ENCODE measurements around the gene AUTS2.

Gene AUTS2

GRCh38 chr7:70051726-70052125 lies 453.5 kb downstream of the AUTS2 start:
- H3K4me3 ChIP-seq (ENCODE audit: low read depth, low read length), result no peak overlapping the region
- TF ChIP-seq CTCF (IDR thresholded peaks at IDR 0.05; ENCODE audit: low read depth, low read length, missing control alignments), result no peak
- no peak for DNase-seq (ENCODE audit: low read depth)

DNA sequence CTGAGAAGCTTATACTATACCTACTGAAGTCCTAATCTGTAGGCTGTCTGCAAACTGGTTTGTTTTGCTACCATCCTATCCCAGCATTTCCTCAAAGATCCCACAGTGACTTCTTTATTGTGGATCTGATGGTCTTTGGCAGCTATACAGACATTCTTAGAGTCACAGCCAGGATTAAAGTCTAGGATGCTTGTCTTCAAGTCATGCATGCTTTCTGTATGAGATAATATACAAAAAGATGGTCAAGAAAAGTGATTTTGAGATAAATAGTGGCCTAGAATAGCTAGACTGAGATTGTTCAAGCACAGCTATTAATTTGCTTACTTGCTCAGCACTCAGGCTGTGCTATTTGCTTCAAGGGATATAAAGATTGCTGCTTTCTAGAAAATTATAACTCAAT lies 454.4 kb downstream of the AUTS2 start:
- TF ChIP-seq CTCF (IDR thresholded peaks at IDR 0.05; ENCODE audit: low read depth, low read length, missing control alignments), result no peak
- no peak for DNase-seq (ENCODE audit: low read depth)
- no peak overlapping the region for H3K4me3 ChIP-seq (ENCODE audit: low read depth, low read length)

DNA sequence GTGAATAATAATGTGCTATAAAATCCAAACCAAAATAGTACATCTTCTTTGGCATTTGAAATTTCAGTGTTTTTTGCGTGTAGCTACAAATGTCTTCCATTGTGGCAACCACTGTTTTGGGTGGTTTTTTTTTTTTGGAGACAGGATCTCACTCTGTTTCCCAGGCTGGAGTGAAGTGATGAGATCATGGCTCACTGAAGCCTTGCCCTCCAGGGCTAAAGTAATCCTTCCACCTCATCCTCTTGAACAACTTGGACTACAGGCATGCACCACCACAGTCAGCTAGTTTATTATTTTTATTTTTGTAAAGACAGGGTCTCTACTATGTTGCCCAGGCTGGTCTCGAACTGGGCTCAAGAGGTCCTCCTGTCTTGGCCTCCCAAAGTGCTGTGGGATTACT lies 455.1 kb downstream of the AUTS2 start:
- TF ChIP-seq CTCF (IDR thresholded peaks at IDR 0.05; ENCODE audit: low read depth, low read length, missing control alignments), result no peak
- no peak for DNase-seq (ENCODE audit: low read depth)
- H3K4me3 ChIP-seq (ENCODE audit: low read depth, low read length), result no peak overlapping the region

DNA sequence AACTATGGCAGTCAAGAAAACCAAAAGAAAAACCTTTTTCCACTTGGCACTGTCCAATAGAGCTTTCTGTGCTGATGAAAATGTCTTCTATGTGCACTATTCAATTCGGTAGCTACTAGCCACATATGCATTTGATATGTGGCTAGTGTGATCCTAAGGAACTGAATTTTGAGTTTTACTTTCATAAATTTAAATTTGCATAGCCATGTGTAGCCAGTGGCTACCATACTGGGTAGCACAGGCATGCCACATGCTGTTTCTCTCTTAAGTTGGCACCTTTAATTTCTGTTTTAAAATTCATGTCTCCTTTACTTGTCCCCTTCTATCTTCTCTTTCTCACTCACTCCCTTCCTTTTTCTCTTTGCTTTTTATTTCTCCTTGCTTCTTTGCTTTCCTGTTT lies 455.7 kb downstream of the AUTS2 start:
- H3K4me3 ChIP-seq (ENCODE audit: low read depth, low read length), result no peak overlapping the region
- TF ChIP-seq CTCF (IDR thresholded peaks at IDR 0.05; ENCODE audit: low read depth, low read length, missing control alignments), result no peak
- no peak for DNase-seq (ENCODE audit: low read depth)

DNA sequence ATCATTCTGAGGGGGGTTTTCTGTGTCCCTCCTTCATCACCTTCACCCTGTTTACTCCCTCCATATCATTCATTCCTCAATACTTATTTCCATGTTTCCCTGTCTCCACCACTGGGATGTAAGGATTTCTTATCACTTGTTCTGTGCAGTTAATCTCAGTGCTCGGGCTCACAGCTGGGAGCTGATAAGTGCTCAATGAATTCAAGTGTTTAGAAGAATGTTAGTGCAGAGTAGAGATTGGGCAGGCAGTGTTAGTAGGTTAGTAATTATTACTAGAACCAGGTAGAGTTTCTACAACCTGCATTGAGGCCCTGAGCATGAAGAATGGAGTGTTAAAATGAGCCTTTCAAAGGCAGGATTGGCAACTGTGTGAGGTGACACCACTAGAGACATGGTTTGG lies 458.1 kb downstream of the AUTS2 start:
- DNase-seq (ENCODE audit: low read depth), result no peak
- TF ChIP-seq CTCF (IDR thresholded peaks at IDR 0.05; ENCODE audit: low read depth, low read length, missing control alignments), result no peak
- H3K4me3 ChIP-seq (ENCODE audit: low read depth, low read length), result no peak overlapping the region

- no peak for TF ChIP-seq CTCF (IDR thresholded peaks at IDR 0.05; ENCODE audit: low read depth, low read length, missing control alignments)
- no peak for DNase-seq (ENCODE audit: low read depth)
- H3K4me3 ChIP-seq (ENCODE audit: low read depth, low read length), result no peak overlapping the region
Observed at GRCh38 chr7:70060298-70061068, 462.2 kb downstream of the AUTS2 start.

- no peak for TF ChIP-seq CTCF (IDR thresholded peaks at IDR 0.05; ENCODE audit: low read depth, low read length, missing control alignments)
- DNase-seq (ENCODE audit: low read depth), result no peak
- H3K4me3 ChIP-seq (ENCODE audit: low read depth, low read length), result no peak overlapping the region
Observed at GRCh38 chr7:70063371-70063770, 465.1 kb downstream of the AUTS2 start.

All from GM12864 (cell line).